Panc1 (cell line): ENCODE measurements around the gene KRT9. TPM values are rescaled to one million over a fixed set of nuclear protein-coding genes. Genes with fewer than 3 reads are reported as not detected.
A peak's percentile ranks its signal among the peaks of the same experiment; 100 is the strongest.

Source experiments
- ATAC-seq: fragments of 200-7000 bp; cut with Tn5 transposase; 2 replicates; pipeline ENCODE4 v1.9.1; 2020; ENCODE audit warnings: mild to moderate bottlenecking, moderate library complexity
- BruUV-seq: library from RNA; stranded (reverse); fragments of 400-500 nt; replicated peaks from 2 replicates; lab custom pipeline; 2021; lab: Mats Ljungman, UMichigan
- CTCF ChIA-PET: fragments of 300-600 bp; sonication (Branson Sonifier 250); formaldehyde crosslinking; loops from one replicate; lab custom pipeline; 2022; ENCODE audit warnings: antibody characterized with exemption; lab: Charles Lee
- POLR2A ChIA-PET: fragments of 300-600 bp; sonication (Branson Sonifier 250); formaldehyde crosslinking; loops from one replicate; lab custom pipeline; 2022; ENCODE audit warnings: antibody characterized with exemption; lab: Charles Lee
- DNase-seq: peaks from one replicate; pipeline ENCODE4 v3.0.0-alpha.2; 2010; ENCODE audit warnings: low read depth, low spot score
- H3K27ac ChIP-seq: 2 replicates; pipeline ENCODE4 v1.5.1; 2011; ENCODE audit warnings: mild to moderate bottlenecking, low read length, inconsistent platforms
- H3K27me3 ChIP-seq: fragments of 200-500 bp; sonication (Bioruptor generic); 2 replicates; pipeline ENCODE4 v1.6.0; 2014; ENCODE audit warnings: low read length, inconsistent platforms; ENCODE audit not compliant: control insufficient read depth, insufficient read depth
- H3K36me3 ChIP-seq: fragments of 200-500 bp; sonication (Bioruptor generic); 2 replicates; pipeline ENCODE4 v1.5.1; 2014; ENCODE audit warnings: inconsistent platforms, mild to moderate bottlenecking, low read length, moderate library complexity; ENCODE audit not compliant: control insufficient read depth, insufficient read depth
- H3K4me1 ChIP-seq: 2 replicates; pipeline ENCODE4 v1.5.1; 2011; ENCODE audit warnings: inconsistent platforms, mild to moderate bottlenecking, low read length, moderate library complexity; ENCODE audit not compliant: control insufficient read depth, insufficient read depth
- H3K4me3 ChIP-seq, 2 experiments: 2 replicates each; pipeline ENCODE4 v1.5.1; 2011 to 2012; ENCODE audit warnings: low read depth in 2 of 2, low read length in 2 of 2, mild to moderate bottlenecking in 2 of 2, inconsistent platforms in 1 of 2, moderate library complexity in 1 of 2
- H3K9me3 ChIP-seq: fragments of 200-500 bp; sonication (Bioruptor generic); 2 replicates; pipeline ENCODE4 v1.5.1; 2014; ENCODE audit warnings: low read depth, mild to moderate bottlenecking, inconsistent platforms, low read length, moderate library complexity; ENCODE audit not compliant: control insufficient read depth, insufficient read depth
- POLR2AphosphoS5 ChIP-seq: IDR thresholded peaks from 2 replicates; pipeline ENCODE4 v1.6.1; 2012; ENCODE audit warnings: mild to moderate bottlenecking, low read depth, low read length, moderate library complexity
- REST ChIP-seq, 2 experiments: IDR thresholded peaks; 2 replicates each; pipeline ENCODE4 v1.6.1; 2011 to 2012; ENCODE audit warnings: low read depth in 2 of 2, control low read depth in 1 of 2, low read length in 1 of 2, mild to moderate bottlenecking in 1 of 2, moderate library complexity in 1 of 2; ENCODE audit not compliant: insufficient read depth in 1 of 2
- SIN3A ChIP-seq: IDR thresholded peaks from 2 replicates; pipeline ENCODE4 v1.6.1; 2012; ENCODE audit warnings: low read depth, mild to moderate bottlenecking, low read length, moderate library complexity, borderline replicate concordance; ENCODE audit not compliant: insufficient read depth
- TCF7L2 ChIP-seq: IDR thresholded peaks from 2 replicates; pipeline ENCODE4 v1.6.1; 2011; ENCODE audit warnings: mild to moderate bottlenecking, low read depth, low read length, inconsistent platforms
- in situ Hi-C: cut with HindIII; loops from 2 replicates; pipeline ENCODE4 v1.10.0; 2016; ENCODE audit warnings: low sequenced_read_pairs, low pct_unique_long_range_greater_than_20kb
- intact Hi-C: fragments of 100-400 bp; cut with micrococcal nuclease; formaldehyde crosslinking; loops from one replicate; pipeline ENCODE4 v1.10.0; 2022; ENCODE audit not compliant: unreplicated experiment
- total RNA-seq: library from RNA; stranded (reverse); gene quantifications from one replicate; pipeline ENCODE4 v1.2.1, GENCODE V29; 2021; ENCODE audit not compliant: unreplicated experiment
- TF ChIP-seq, protein P1 (sequence below): fragments of 450-650 bp; IDR thresholded peaks from 2 replicates; pipeline ENCODE4 v1.5.1; 2017; ENCODE audit warnings: mild to moderate bottlenecking

KRT9 gene
- total RNA-seq, 1 experiment from 2014 or later = not detected

- no peak for TF ChIP-seq SIN3A
- intact Hi-C loops (no loop called here), in situ Hi-C loops (loop anchor here (25.0 kb wide), 1 partner anchor 98 kb away; no protein-coding TSS in a partner anchor)
- H3K36me3 ChIP-seq = no peaks in the 10 kb centered on the region
- no peaks in the 10 kb centered on the region for H3K9me3 ChIP-seq
- BruUV-seq = no TSS peak
- ATAC-seq = peak; percentile 62
- CTCF ChIA-PET = interaction anchor here (0.6 to 2.1 kb wide), 2 partner anchors 10 to 109 kb away, joined by 7 to 9 read pairs; no protein-coding TSS in a partner anchor
- H3K27me3 ChIP-seq = no peaks in the 10 kb centered on the region
- peak overlapping the region; percentile 79 for H3K27ac ChIP-seq
- peaks cover 59% of the 10 kb centered on the region for H3K4me1 ChIP-seq
- H3K4me3 ChIP-seq = no peak overlapping the region
- no peak for DNase-seq
- POLR2A ChIA-PET = interaction anchor here (0.7 kb wide), 1 partner anchor 719 kb away, joined by 5 read pairs; no protein-coding TSS in a partner anchor
These were observed 32.8 kb downstream of the KRT9 start for GRCh38 chr17:41539071-41539492.

DNA sequence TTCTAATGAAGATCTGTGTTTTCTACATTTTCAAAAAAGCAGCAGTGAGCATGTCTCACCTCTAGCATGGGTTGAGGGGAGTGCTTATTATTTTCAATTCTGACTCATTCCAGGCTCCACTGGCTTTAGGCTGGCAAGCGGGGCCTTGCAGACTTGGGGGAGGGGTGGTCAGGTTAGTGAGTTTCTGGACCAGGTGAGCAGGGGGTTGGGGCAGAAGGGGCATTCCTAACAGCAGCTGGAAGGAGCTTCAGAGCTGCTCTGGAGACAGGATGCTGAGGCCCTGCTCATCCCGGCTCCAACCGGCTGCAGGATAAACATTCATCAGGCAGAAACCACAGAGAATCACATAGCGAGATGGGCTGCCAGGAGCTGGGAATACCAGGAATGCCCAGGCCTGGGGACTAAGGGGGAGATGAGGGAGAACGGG is 33.3 kb downstream of the KRT9 start:
- intact Hi-C loops (no loop called here), in situ Hi-C loops (loop anchor here (25.0 kb wide), 1 partner anchor 99 kb away; no protein-coding TSS in a partner anchor)
- Histone ChIP-seq H3K36me3 (no peaks in the 10 kb centered on the region), H3K4me3 (no peak overlapping the region), H3K4me1 (peaks cover 59% of the 10 kb centered on the region), H3K9me3 (no peaks in the 10 kb centered on the region), H3K27ac (peak overlapping the region; percentile 79), H3K27me3 (no peaks in the 10 kb centered on the region)
- TF ChIP-seq REST (IDR thresholded peaks at IDR 0.05; ENCODE audit: insufficient read depth in 1 of 2, low read depth in 2 of 2, low read length in 1 of 2) = no peak
- no peak for TF ChIP-seq SIN3A
- TF ChIP-seq POLR2AphosphoS5 = no peak
- no peak for TF ChIP-seq TCF7L2
- TF ChIP-seq, protein P1, sequence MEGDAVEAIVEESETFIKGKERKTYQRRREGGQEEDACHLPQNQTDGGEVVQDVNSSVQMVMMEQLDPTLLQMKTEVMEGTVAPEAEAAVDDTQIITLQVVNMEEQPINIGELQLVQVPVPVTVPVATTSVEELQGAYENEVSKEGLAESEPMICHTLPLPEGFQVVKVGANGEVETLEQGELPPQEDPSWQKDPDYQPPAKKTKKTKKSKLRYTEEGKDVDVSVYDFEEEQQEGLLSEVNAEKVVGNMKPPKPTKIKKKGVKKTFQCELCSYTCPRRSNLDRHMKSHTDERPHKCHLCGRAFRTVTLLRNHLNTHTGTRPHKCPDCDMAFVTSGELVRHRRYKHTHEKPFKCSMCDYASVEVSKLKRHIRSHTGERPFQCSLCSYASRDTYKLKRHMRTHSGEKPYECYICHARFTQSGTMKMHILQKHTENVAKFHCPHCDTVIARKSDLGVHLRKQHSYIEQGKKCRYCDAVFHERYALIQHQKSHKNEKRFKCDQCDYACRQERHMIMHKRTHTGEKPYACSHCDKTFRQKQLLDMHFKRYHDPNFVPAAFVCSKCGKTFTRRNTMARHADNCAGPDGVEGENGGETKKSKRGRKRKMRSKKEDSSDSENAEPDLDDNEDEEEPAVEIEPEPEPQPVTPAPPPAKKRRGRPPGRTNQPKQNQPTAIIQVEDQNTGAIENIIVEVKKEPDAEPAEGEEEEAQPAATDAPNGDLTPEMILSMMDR = no peak
- BruUV-seq = no TSS peak
- DNase-seq (no peak), ATAC-seq (peak; percentile 49)
- ChIA-PET POLR2A (no interaction called here), CTCF (interaction anchor here (0.6 kb wide), 1 partner anchor 110 kb away, joined by 7 read pairs; no protein-coding TSS in a partner anchor)

DNA sequence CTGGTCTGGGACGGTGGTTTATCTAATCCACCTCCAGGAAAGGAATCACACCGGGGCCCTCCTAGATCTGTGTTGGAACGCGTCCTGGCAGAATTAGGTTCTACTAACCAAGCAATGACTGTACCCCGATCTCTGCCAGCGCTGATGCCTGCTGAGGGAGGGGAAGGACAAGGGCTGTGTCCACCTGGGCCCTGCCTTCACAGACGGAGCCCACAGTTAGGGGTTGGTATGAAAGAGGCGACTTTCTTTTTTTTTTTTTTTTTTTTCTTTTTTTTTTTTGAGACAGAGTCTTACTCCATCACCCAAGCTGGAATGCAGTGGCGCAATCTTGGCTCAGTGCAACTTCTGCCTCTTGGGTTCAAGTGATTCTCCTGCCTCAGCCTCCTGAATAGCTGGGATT is 33.9 kb downstream of the KRT9 start:
- ATAC-seq (no peak), DNase-seq (no peak)
- no peak for TF ChIP-seq POLR2AphosphoS5
- TF ChIP-seq, protein P1 = no peak
- TF ChIP-seq TCF7L2 = no peak
- TF ChIP-seq SIN3A = no peak
- no peak for TF ChIP-seq REST (IDR thresholded peaks at IDR 0.05; ENCODE audit: insufficient read depth in 1 of 2, low read depth in 2 of 2, low read length in 1 of 2)
- intact Hi-C loops = no loop called here
- no TSS peak for BruUV-seq
- H3K36me3 ChIP-seq = no peaks in the 10 kb centered on the region
- H3K4me3 ChIP-seq = no peak overlapping the region
- no peaks in the 10 kb centered on the region for H3K9me3 ChIP-seq
- no peaks in the 10 kb centered on the region for H3K27me3 ChIP-seq
- peaks cover 59% of the 10 kb centered on the region for H3K4me1 ChIP-seq
- POLR2A ChIA-PET = no interaction called here
- H3K27ac ChIP-seq = peak overlapping the region; percentile 79
- in situ Hi-C loops = loop anchor here (25.0 kb wide), 1 partner anchor 99 kb away; no protein-coding TSS in a partner anchor
- CTCF ChIA-PET = interaction anchor here (0.6 to 0.7 kb wide), 3 partner anchors 31 to 1032 kb away, joined by 3 to 9 read pairs (median 4); no protein-coding TSS in a partner anchor
